ENCODE results near the gene METTL27. TPM values are rescaled to one million over a fixed set of nuclear protein-coding genes. Genes with fewer than 3 reads are reported as not detected.

METTL27 gene
- total RNA-seq, 1 donor from 2014 or later = 13.5 TPM

DNA sequence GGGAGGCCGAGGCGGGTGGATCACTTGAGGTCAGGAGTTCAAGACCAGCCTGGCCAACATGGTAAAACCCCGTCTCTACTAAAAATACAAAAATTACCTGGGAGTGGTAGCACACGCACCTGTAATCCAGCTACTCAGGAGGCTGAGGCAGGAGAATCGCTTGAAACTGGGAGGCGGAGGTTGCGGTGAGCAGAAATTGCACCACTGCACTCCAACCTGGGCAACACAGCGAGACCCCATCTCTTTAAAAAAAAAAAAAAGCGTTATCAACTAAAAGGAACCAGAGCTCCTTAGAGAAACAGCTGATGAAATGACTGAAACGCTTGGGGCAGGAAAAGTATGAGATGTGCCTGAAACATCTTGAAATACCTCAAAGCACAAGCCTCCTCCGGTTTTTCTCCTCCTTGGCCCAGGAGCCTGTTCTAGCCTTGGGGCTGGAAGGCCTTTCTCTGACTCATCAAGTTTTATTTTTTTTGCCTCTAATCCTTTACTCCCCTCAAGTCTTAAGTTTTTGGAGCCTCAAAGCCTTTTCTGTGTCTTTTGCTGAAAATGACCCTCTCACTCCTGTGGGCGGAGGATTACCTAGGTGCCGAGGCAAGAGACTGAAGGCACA is 2.6 kb upstream of the METTL27 start:
- Mint-ChIP-seq H3K4me3 (ENCODE audit: low read depth) (no peak overlapping the region), H3K36me3 (ENCODE audit: insufficient read depth) (no peaks in the 10 kb centered on the region), H3K4me1 (ENCODE audit: low read depth) (peaks cover 19% of the 10 kb centered on the region), H3K9me3 (ENCODE audit: low read depth) (no peaks in the 10 kb centered on the region), H3K27ac (peak overlapping the region; percentile 92), H3K27me3 (peaks cover 2% of the 10 kb centered on the region)
- DNase-seq (ENCODE audit: low spot score, unreplicated experiment) = no peak
- TF ChIP-seq CTCF (IDR thresholded peaks at IDR 0.05; ENCODE audit: unreplicated experiment) = no peak

DNA sequence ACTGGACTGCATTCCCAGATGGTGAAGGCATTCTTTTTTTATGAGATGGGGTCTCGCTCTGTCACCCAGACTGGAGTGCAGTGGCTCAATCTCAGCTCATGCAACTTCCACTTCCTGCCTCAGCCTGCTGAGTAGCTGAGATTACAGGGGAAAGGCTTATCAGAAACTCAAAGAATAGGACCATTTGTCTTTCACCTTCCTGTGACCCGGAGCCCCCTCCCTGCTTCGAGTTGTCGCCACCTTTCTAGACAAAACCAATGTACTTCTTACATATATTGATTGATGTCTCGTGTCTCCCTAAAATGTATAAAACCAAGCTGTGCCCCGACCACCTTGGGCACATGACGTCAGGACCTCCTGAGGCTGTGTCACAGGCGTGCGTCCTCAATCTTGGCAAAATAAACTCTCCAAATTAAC is 1.8 kb upstream of the METTL27 start:
- DNase-seq (ENCODE audit: low spot score, unreplicated experiment) = no peak
- peak overlapping the region; percentile 44 for H3K4me3 Mint-ChIP-seq (ENCODE audit: low read depth)
- no peak for TF ChIP-seq CTCF (IDR thresholded peaks at IDR 0.05; ENCODE audit: unreplicated experiment)
- peaks cover 19% of the 10 kb centered on the region for H3K4me1 Mint-ChIP-seq (ENCODE audit: low read depth)
- no peaks in the 10 kb centered on the region for H3K27me3 Mint-ChIP-seq
- peak overlapping the region; percentile 92 for H3K27ac Mint-ChIP-seq
- H3K9me3 Mint-ChIP-seq (ENCODE audit: low read depth) = no peaks in the 10 kb centered on the region
- no peaks in the 10 kb centered on the region for H3K36me3 Mint-ChIP-seq (ENCODE audit: insufficient read depth)

DNA sequence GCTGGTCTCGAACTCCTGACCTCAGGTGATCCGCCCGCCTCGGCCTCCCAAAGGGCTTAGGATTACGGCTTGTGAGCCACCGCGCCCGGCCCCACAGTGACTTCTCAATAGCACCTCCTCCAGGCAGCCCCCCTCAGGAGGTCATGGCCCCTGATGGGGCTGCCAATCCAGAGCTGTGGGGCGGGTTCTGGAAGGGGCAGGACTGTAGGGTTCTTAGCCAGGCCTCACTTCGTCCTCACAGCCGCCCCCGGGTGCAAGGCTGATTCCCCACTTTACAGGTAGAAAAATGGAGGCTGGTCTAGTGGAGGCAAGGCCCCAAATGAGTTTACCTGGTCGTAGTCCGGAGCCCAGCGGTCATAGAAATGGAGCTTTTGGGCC is 638 bp downstream of the METTL27 start:
- H3K27ac Mint-ChIP-seq = peak overlapping the region; percentile 97
- DNase-seq (ENCODE audit: low spot score, unreplicated experiment) = no peak
- no peak for TF ChIP-seq CTCF (IDR thresholded peaks at IDR 0.05; ENCODE audit: unreplicated experiment)

DNA sequence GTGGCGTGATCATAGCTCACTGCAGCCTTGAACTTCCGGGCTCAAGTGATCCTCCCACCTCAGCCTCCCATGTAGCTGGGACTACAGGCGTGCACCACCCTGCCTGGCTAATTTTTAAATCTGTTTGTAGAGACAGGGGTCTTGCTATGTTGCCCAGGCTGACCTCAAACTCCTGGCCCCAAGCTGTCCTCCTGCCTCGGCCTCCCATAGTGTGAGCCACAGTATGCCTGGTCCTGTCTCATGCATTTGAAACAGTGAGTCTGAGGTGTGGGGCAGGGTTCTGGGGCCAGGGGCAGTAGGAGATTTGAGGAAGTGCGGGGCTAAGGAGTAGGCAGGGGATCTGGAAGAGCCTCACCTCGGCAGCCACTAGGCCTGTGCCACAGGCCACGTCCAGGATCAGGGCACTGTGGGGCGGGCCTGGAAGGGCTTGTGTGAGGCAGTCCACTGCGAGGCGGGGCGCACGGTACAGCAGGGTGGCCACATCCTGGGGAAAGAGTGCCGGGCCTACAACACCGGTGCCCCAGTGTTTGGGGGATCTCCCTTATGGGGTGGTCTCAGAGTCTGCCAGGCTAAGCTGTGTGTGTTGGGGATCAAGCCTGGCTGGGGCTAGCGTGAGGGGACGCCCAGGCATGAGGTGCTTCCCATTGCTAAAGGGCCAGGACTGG is 1.5 kb downstream of the METTL27 start:
- no peak overlapping the region for H3K4me3 Mint-ChIP-seq (ENCODE audit: low read depth)
- H3K27ac Mint-ChIP-seq = no peak overlapping the region
- H3K4me1 Mint-ChIP-seq (ENCODE audit: low read depth) = peaks cover 19% of the 10 kb centered on the region
- no peak for TF ChIP-seq CTCF (IDR thresholded peaks at IDR 0.05; ENCODE audit: unreplicated experiment)
- no peaks in the 10 kb centered on the region for H3K27me3 Mint-ChIP-seq
- DNase-seq (ENCODE audit: low spot score, unreplicated experiment) = no peak
- H3K9me3 Mint-ChIP-seq (ENCODE audit: low read depth) = no peaks in the 10 kb centered on the region
- no peaks in the 10 kb centered on the region for H3K36me3 Mint-ChIP-seq (ENCODE audit: insufficient read depth)

More for the DNA sequence above, 638 bp downstream of the METTL27 start:
- Mint-ChIP-seq H3K36me3 (ENCODE audit: insufficient read depth) (no peaks in the 10 kb centered on the region), H3K9me3 (ENCODE audit: low read depth) (no peaks in the 10 kb centered on the region), H3K4me3 (ENCODE audit: low read depth) (peak overlapping the region; percentile 85), H3K27me3 (no peaks in the 10 kb centered on the region), H3K4me1 (ENCODE audit: low read depth) (peaks cover 19% of the 10 kb centered on the region)

DNA sequence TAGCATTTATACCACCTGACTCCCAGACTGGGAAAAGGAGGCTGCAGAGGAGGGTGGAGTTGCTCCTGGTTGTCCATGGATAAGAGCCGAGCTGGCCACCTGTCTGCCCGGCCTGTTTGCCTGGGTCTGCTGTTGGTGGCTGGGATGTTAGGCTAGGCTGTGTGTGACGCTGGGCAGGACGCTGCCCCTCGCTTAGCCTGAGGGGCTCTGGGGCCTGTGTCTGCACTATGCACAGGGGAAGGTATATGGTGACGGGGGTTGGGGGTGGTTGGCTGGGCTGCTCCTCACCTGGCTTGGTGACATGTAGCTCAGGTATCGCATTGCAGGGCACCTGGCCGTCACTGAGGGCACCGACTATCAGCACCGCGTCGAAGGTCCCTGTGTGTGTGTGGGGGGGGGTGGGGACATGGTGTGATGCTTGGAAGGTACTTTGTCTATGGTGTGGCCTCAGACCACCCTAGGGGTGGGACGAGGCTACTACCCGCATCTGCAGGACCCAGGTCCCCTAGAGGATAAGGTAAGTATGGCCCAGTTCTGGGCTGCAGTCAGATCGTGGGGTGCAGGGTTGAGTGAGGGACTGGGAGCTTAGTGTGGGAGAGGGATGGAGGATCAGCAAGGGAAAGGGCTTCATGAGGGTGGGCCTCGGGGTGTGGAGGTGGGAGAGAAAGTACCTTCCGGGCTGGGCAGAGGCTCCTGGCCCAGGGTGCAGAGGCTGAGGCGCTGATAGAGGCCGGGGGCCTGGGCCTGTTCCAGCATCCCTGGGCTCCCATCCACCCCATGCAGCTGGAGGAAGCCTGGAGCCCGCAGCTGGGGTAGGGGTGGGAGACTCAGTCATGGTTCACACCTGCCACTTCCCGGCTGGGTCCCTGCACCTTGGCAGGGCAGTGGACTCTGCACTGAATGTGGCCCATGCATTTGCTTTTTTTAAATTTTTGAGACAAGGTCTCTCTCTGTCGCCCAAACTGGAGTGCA is 2.3 kb downstream of the METTL27 start:
- Mint-ChIP-seq H3K4me3 (ENCODE audit: low read depth) (no peak overlapping the region), H3K4me1 (ENCODE audit: low read depth) (peaks cover 18% of the 10 kb centered on the region), H3K27me3 (no peaks in the 10 kb centered on the region), H3K9me3 (ENCODE audit: low read depth) (no peaks in the 10 kb centered on the region), H3K36me3 (ENCODE audit: insufficient read depth) (no peaks in the 10 kb centered on the region), H3K27ac (peak overlapping the region; percentile 13)
- peak; percentile 42 for TF ChIP-seq CTCF (IDR thresholded peaks at IDR 0.05; ENCODE audit: unreplicated experiment)
- DNase-seq (ENCODE audit: low spot score, unreplicated experiment) = no peak
